Glomerular visceral epithelial cell (primary cell): ENCODE results near the gene PTPRD.

ENCODE experiments used
- DNase-seq: peaks from one replicate; pipeline ENCODE4 v3.0.0-alpha.2; 2016; ENCODE audit errors: extremely low spot score

PTPRD gene

DNA sequence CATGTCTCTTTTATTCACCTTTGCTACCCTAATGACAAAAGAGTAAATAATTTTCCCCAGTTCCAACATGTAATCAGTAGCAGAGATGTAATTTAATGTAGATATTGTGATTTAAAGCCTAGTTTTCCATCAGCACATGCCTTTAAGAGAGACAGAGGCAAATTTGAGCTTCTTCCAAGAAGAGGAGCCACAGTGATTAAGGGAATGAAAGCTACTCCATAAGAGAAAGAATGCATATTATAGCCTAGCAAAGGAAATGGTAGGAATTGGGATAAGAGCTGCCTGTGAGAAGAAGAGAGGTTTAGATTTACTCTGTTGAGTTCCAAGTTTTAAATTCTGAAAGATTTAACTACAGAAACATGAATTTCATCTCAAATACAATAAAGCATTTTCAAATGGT, 2222.2 kb downstream of the PTPRD start:
- no peak for DNase-seq

DNA sequence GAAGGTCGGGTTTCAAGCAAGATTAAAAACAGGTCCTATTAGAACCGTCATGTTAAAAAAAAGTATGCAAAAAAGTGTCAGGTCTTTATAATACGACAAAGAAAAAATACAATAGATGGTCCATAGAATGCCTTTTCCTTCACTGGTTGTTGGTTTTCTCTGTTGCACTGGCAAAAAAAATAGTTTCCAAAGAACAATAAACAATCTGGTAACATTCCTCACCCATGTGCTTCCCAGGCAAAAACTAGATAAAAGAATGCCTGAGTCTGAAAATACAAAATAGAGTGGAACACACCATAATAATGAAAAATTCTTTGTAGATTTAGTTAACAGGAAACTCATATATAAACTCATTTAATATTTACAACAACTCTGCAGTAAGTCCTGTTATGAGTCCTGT, 2223.3 kb downstream of the PTPRD start:
- DNase-seq = no peak

DNA sequence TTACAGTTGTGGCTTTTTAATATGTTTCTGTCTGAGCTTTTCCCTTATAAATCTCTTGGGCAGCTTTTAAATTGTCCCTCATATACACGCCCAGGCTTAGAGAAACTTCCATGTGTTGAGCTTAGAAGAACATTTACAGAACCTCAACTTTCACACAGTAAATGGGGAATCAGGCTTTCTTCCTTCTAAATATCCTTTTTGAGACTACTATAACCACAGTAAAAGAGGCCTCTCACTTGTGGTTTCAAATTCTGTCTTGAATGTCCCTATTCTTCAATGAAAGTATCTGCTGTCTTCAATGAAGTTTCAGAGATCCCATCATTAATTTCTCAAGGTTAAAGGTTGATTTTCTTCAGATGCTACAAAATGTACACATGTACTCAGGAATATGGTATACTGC, 2224.7 kb downstream of the PTPRD start:
- DNase-seq = no peak

DNA sequence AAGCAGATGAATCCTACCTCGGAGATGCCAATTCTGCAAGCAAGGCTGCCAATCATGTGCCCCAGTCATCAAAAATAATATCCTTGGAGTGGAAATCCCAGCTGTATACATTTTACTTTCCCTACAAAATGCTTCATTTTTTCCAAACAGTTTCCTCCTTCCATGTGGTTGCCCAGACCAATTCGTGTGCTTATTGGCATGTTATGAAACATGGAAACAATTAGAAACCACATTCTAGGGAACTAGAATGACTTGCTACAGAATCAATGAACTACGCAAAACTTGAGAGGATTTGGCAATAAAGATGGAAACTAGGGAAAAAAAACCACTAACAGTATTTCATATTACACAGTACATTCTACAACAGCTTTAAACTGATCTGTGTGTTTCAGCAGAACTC, 2228.7 kb downstream of the PTPRD start:
- DNase-seq = peak; percentile 32

DNA sequence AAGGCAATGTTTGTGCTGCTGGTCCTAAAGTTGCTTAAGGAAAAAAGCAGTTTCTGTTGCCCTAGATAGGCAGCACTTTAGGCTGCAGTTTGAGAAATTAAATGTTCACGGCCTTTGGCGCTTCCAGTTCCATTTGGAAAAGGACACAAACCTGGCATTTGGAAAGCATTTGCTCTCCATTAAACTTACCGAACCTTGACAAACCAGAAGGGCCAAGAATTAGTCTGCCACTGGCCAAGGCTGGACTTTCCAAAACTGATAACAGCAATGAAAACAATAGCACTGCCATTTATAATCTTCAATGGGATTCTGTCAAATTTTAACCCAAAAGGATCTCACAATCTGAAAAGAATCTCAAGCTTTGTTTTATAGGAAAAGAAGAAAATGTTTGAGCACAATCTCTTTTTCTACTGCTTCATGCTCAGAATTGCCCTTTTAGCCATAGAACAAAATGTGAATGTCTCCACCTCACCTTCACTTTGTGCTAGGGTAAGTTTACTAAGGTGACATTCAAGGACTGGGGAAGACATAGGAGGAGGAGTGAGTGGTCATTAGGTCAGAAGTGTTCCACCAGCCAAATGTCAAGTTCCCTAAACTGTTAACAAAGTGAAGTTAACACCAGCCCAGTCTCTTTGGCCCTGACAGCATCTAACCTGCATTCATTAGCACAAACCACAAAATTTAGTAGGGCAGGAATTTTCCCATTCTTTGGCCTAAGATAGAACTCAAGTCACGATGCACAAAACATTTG, 2229.8 kb downstream of the PTPRD start:
- no peak for DNase-seq

DNA sequence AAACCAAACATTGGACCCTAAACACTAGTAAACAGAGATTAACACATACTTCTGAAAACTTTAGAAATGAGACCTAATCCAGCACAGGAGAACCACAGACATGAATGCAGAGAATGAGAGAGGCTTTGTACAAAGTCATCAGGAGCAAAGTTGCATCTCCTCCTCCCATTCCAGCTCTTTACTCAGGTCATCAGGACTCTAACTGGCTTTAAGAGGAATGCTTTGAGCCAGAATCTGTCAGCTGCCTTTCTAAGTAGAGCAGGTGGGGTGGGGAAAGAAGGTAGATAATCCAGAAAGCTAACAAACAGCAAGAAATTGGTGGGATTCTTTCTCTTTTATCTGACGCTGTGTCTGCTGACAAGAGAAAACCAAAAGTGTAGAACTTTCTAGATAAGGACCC, 2230.5 kb downstream of the PTPRD start:
- no peak for DNase-seq

DNA sequence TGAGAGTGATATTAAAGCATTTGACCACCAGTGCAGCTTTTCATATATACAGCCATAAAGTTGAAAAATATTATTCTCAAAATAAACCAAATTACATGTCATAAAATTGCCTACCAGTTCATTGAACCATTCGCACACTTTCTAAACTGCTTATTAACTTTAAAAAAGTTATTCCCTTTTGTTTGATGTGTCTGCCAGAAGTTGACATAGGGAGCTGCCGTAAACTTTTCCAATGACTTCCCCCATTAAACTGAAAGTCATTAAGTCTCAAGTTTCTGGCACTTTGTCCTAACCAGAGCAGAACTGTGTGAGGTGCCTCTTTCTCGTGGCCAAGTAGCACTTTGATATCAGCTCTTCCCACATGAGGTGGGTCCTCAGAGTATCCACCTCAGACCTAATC, 2231.2 kb downstream of the PTPRD start:
- DNase-seq = no peak

DNA sequence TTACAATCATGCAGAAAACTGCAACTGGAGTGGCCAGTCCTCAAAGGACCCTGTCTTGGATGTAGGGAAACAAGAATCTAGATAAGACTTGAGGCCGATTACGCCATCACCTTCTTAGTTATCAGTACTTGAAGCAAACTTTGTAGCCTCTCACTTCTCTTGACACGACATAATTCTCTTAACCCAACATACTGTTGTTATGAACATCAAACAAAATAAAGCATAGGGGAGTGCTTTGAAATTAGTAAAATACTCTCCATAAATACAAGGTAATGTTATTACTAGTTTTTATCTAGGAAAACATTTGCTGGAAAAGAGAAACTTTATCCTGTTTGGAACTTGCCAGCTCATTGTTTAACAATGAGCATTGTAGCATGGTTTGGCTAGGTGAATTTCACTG, 2238.3 kb downstream of the PTPRD start:
- no peak for DNase-seq

DNA sequence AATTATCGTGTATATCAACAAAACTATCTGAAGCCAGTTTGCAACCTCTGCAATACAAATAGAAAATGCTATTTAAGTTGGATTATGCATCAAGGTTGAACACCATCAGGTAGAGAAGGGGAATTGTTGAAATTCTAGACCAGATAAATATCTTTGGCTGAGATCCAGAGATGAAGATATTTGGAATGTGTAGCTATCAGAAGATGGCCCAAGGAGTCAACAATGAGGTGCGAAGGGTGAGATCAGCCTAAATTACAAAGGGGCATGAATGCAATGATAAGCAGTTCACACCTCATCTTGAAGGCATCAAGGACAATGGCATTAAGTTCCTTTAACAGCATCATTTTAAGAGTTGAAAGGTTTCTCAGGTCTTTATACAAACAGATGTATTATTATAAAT, 2241.1 kb downstream of the PTPRD start:
- no peak for DNase-seq

DNA sequence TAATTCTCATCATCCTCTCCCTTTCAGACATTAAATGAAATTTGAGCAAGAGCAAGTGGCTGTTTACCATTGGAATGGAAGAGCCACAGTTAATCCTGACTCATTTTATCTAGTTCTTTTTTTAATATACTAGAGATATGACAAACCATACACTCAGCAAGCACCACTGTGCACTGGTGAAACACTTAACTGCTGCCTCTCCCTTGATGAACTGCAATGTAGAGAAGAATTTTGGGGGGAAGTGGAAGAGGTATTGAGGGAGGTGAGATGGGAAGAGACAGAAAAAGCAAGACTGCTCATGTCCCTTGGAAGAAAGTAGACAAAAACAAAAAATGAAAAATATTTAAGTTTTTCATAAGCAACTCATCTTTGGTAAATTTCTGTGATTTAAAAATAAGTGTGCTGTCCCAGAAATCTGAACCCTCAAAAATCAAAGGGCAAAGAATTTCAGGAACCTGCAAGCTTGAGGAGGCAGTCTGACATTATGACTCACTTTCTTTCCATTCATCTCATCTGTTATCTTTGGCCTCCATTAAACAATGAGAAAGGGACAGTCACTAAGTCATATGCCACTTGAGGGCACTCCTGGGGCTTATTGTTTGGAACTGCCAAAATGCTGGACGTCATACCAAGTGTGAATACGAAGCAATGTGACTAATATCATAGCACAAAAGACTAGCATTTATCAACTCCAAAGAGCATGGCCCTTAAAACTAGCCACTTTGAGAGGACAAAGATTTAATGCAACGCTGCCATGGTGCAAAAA, 2246.5 kb downstream of the PTPRD start:
- DNase-seq = peak; percentile 54

DNA sequence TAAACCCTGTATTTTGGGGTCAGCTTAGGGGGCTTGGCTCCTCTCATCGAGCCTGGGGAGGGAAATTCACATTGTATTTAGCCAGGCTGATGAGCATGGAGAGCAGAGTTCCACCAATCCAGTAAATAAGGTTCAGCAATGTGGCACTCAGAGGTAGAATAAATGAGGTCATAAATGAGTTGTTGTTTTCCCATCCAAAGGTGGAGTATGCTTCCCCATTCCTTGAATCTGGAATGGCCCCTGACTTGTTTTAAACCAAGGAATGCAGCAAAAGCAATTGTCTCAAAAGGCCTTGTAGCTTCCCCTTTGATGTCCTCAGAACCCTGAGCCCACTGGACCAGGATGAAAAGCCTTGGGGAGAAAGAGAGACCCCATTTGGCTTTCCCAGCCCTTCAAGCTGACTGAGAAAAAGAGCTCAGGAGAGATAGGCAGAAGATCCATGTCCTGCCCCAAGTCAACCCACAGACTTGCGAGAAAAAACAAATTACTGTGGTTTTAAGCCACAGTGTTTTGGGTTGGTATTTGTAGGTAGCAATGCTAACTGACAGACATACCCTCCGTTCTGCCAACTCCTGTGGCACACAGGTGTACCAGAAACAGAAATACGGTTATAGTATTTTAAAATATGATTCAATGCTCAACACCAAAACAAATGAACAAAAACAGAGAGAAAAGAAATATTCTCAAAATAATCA, 2247.2 kb downstream of the PTPRD start:
- peak; percentile 45 for DNase-seq

DNA sequence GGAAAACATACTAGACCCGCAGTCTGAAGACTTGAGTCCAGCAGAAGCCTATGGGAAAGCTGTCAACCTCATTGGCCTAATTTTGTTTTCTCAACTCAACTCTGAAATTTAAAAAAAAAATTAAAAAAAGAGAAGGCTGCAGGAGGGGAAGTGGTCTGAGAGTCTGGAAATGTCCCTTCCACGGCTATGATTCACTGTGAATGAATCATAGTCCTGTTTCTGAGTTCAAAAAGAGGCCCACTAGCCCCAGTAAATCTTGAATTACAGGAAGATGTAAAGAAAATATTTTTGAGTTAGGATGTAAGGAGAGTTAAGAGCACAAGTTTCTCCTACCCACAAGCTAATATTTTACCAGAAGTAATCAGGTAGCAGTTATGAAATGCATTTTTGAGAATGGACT, 2247.8 kb downstream of the PTPRD start:
- DNase-seq = peak; percentile 83

DNA sequence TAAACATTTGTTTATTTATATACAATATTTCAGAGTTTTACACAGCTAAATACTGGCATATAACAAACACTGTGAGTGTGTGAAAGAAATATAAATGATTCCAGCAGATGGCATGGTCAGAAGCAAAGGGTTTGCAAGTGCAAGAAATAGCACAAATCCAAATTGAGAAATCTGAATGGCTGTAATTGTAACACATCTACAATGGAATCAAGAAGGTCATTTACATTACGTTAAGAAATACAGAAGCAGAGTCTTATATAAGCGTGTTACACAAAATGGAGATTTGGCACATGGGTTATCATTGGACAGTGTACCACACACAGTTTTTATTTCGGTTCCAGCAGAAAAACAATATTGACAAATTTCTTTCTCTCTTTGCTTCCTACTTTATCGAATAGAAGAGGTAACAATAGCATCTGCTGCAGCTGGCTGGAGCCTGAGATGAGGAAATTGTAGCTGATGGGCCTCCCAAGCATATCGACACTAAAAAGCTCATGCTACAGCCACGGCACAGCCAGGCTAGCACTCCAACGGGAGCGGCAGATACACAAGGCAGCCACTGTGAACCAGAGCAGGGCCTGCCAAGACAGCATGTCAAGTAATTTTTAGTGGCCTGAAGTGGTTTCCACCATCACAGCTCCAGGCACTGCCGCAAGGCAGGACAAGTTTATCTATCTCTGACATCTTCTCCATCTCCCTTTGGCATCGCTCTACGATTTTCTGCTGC, 2248.6 kb downstream of the PTPRD start:
- DNase-seq = no peak

DNA sequence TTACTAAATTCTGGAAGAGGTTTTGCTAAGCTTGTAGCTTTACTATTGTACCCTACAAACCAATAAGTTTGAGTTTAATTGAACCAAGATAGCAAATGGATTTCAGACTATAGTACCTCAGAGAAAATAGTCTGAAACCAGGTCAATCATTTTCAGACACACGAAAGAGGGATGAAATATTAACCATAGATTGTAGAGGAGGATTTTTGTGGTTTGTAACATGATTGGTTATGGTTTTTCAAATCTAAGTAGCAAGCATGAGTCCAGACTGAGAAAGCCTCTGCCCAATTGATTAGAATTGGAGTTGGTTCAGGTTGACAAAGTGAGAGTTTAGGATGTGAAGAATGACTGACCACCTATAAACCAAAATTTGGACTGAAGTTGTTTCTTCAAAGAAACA, 2250.6 kb downstream of the PTPRD start:
- DNase-seq = peak; percentile 36

DNA sequence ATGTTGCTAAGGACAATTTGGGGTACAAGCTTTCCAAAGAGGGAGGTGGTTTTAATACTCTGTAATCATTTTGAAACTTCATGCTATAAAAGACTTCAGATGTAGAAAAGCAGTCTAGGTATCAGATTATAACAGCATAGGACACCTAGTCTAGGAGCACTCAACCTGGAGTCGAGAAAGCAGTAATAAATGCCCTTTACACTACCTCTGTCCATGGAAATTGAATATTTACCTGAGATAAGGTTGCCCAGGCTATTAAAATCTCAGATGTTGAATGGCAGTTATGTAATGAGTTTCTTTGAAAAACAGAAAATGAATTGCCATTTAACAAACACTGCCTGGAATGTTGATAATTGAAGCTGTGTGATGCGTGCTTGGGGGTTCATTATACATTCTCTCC, 2251.4 kb downstream of the PTPRD start:
- no peak for DNase-seq

DNA sequence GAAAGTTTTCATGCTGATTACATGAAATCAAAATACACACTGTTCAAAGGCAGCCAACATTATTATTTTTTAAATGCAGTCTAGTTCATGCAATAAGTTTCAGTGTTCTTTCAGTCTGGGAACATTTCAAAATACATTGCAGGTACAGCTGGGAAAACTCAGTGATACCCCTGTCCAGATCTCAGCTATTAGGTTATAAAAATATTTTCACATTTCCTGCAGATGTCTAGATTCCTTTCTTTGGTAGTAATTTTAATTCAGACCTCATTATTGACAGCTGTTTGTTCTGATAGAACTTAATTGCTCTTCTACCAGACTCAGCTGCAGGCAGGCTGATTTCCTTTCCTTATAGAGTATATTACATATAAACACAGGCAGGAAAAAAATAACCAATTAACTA, 2256.4 kb downstream of the PTPRD start:
- no peak for DNase-seq

DNA sequence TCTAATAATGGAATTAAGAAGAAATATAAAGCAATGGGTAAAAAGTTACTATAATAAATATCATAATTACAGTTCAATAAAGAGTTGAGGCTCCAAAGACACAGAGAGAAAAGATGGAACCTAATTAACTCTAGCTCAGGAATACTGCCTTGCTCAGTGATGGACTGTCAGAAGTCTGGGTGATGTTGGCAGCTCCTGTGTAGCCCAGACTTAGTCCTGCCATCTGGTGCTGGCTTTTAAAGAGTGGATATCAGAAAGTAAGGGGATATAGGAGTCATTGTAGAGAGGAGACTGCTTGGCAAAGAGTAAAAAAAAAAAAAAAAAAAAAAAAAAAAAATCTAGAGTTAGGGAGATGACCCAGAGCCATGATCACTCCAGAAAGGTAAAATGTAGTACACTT, 2261.4 kb downstream of the PTPRD start:
- no peak for DNase-seq

DNA sequence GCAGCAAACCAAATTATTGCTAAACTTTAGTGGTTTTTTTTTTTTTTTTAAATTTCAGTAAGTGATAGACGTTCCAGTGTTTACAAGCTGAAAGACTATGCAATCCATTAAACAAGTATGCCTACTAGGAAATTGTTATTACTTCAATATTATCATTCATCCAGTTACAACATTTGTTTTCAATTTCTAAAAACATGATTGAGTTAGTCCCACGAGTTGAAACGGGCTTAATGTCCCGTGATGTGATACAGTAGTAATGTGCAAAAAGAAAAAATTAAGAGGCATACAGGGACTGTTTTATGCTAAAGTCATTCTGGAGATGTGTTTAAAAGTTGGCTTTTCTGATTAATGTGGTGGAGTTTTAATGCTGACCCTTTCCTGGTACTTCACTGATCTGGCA, 2262.9 kb downstream of the PTPRD start:
- DNase-seq = no peak

DNA sequence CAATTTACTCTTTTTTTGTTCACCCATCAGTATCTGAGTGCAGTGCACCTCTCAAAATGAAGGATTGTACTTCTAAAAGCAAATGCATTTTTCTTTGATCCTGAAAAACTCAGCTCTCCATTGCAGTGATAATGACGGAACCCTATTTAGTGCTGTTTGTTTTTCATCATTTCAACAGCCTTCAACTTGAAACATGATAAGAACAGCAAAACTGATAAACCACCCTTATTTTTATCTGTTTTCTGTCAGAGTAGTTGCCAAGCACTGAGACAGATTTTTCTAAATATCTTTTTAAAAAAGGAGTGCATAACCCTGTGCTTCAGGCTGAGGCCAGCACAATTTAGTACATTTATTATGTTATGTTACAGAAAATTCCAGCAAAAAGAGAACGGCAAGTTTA, 2263.4 kb downstream of the PTPRD start:
- no peak for DNase-seq

DNA sequence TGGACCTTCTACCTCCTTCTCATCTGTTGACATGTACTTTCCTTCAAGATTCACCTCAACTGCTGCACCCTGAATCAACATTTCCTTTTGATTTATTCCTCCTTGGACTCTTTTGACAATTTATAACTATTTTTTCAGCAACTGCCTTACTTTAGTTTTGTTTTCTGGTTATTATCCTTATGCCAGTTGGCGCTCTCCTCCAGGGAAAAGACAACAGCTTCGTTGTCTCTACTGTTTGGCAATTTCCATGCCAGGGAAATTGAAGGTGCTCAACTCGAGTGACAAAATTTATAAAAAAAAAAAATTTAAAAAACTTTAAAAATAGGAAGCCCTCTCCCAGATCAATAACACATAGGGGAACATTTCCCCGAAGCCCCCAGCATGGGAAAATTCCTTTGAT, 2264.0 kb downstream of the PTPRD start:
- no peak for DNase-seq

DNA sequence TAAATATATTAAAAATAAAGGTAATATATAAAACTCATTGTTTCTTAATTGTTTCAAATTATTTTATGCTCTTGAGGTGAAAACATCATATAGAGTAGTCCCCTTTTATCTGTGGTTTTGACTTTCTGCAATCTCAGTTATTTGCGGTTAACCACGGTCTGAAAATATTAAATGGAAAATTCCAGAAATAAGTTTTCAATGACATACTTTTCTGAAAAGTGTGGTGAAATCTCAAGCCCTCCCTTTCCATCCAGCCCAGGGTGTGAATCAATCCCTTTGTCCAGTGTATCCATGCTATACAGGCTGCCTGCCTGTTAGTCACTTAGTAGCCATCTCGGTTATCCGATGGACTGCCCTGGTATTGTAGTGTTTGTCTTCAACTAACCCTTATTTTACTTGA, 2266.5 kb downstream of the PTPRD start:
- DNase-seq = peak; percentile 82
